Stimulated activated CD4-positive, alpha-beta T cell treated with anti-CD3 and anti-CD28 coated beads, TNF-alpha, amount 100 ng/mL, for 4 hours (primary cell): ENCODE data around the gene GRIA3.
"Not testable (repeated sequence)": the region's sequence is repeated elsewhere in the genome, so short reads cannot be mapped to it uniquely, and the experiment has no call there.

Source experiments
- DNase-seq, 3 experiments: peaks; one replicate each; pipeline ENCODE4 v3.0.0-alpha.2; 2020; ENCODE audit warnings: low read depth in 3 of 3

The GRIA3 gene

DNA sequence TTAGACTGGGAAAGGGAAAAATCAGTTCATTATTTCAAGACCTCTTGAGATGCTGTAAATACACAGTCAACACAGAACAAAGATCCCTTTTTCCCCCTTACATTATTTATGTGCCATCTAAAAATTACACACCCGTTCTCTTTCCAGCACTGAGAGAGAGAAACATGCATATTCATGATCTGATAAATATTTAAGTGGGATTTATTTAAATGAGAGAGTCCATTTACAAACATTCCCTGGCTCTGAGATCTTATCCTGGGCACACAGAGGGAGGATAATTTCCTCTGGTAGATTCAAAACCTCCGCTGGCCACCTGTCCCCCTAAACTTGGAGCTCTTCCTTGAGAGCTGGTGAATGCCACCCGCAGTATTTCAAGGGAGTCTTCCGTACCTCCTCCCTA, 88.6 kb downstream of the GRIA3 start:
- DNase-seq: no peak

DNA sequence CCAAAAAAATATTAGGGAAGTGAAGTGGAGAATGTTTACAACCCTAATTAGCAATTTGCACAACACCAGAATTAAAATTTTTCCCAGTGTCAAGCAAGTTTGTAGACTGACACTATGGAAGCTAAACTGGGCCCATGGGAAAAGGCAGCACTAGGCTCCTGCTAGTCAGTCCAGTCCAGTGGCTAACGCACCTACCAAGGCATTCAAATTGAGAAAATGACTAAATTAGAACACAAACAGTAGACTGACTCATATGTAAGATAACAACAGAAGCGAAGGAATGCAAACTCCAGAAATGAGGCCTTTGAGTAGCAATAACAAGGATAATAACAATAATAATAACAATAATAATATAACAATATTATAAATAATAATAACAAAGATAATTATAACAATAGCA, 90.7 kb downstream of the GRIA3 start:
- no peak for DNase-seq

DNA sequence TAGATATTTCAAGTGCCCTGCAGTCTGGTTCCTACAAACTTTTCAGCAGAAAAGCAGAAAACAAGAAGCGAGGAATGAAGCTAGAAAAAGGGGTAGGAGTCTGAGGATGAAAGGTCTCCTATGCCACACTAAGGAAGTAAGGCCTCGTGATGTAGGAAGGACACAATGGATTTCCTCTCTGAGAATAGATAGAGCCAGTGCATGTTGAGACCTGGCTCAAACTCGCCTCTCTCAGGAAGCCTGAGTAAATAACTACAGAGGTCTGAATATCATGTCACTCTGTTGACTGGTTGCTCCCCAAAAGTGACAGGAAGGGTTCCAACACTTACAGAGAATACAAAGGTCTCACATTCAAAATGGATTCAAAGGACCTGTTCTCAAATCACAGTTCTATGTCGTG, 93.3 kb downstream of the GRIA3 start:
- DNase-seq: no peak

DNA sequence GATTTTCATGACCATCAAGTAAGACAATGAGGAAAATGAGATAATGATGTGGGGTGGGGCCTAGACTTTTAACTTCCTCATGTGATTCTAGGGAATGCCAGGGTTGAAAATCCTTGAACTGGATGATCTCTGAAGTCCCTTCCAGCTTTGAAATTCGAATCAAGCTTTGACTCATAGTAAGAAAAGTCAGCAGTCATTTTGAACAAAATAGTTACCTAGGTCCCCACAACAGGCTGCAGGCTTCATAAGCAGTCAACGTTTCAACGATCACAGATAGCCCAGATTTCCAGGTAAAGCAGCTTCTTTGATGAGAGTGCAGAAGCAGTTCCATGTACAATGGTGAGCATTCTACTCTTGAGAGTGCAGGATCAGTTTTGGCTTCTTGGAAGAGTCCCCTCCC, 93.7 kb downstream of the GRIA3 start:
- no peak for DNase-seq

DNA sequence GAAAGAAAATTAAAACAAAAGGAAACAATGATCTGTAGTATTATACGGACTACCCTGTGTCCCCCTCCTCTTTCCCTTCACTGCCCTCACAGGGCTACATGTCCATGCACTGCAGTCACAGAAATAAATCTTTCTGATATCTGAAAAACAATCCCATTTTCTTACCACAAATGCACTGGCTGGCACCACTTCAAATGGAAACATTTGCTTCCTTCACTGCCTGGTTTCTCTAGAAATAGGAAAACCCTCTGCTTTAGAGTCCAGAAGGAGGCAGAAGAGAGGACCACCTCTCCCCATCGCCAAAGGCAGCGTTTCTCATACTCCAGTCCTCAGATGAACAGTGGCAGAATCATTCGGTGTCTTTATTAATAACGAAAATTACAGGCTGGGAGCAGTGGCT, 98.2 kb downstream of the GRIA3 start:
- DNase-seq: no peak

DNA sequence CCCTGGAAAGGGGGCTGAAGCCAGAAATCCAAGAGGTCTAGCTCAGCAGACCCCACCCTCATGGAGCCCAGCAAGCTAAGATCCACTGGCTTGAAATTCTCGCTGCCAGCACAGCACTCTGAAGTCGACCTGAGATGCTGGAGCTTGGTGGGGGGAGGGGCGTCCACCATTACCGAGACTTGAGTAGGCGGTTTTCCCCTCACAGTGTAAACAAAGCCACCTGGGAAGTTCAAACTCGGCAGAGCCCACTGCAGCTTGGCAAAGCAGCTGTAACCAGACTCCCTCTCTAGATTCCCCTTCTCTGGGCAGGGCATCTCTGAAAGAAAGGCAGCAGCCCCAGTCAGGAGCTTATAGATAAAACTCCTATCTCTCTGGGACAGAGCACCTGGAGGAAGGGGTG, 99.3 kb downstream of the GRIA3 start:
- not testable (repeated sequence) for DNase-seq

DNA sequence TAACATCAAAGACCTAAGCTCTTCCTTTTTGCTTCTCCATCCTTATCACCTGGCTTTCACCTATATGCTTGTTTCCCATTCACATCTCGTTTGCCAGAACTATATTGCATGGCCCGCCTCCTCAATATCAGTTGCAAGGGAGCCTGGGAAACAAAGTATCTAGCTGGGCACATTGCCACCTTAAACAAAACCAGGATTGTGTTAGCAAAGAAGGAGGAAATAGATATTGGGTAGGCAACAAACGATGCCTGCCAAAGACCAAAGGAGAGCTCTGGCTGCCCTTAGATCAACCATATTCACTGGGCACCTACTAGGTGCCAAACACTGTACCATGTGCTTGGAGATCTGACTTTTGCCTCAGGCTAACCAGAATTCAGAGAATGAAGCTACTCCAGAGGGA, 107.5 kb downstream of the GRIA3 start:
- DNase-seq: no peak

DNA sequence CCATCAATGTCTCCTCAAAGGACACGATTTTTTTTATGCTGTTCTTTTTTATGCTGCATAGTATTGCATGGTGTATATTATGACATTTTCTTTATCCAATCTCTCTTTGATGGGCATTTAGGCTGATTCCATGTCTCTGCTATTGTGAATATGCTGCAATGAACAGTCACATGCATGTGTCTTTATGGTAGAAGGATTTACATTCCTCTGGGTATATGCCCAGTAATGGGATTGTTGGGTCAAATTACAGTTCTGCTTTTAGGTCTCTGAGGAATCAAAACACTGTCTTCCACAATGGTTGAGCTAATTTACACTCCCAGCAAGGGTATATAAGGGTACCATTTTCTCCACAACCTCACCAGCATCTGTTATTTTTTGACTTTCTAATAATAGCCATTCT, 113.9 kb downstream of the GRIA3 start:
- no peak for DNase-seq

DNA sequence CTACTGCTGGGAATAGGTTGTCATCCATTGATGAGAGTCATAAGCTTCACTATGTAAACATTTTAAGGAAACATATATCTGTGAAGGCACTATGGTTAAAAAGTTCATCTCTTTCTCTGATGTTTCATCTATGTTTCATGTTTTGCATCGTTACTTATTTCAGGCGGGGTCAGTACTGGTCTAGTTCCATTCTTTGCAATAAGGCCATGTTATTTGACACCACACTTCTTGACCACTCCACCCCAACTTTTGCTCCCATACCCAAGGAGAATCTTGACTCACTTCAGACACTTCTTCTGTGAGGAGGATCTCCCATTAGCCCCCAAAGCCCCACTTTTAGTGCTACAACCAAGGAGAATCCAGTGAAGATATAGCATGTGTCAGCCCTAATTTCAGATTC, 119.4 kb downstream of the GRIA3 start:
- DNase-seq: no peak

DNA sequence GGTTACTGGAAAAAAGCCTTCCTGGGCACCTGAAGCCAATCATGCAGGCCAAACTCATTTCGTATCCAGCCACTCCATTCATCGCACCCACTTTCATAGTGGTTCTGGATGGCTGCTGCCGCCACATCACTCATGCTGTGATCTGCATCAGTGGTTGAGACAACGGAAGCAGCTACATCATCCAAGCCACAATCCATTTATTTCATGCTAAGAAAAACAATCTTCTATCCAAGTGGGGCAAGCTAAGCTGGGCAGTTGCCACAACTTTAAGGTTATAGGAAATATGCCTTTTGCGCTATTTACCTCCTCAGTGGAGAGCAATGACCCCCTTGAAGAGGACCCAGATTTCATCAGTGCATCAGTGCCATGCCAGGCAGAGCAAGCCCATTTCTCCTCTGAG, 124.6 kb downstream of the GRIA3 start:
- DNase-seq: no peak

DNA sequence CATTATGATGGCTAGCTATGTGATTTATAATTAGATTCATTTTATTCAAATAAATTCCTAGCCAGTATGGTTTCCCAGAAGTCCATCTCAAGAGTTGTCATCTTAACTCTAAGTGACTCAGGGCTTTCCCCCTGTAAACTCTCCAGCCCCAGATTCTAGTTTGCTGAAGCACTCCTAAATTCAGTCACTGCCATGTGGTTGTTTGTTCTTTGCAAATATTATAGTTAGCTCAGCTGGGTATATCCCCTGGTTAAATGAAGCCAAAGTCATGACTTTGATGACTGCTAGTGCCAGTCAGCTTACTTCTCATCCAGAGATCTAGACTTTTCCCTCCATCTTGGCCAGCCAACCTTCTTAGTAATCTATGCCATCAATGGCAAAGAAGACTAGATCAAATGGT, 126.0 kb downstream of the GRIA3 start:
- no peak for DNase-seq

DNA sequence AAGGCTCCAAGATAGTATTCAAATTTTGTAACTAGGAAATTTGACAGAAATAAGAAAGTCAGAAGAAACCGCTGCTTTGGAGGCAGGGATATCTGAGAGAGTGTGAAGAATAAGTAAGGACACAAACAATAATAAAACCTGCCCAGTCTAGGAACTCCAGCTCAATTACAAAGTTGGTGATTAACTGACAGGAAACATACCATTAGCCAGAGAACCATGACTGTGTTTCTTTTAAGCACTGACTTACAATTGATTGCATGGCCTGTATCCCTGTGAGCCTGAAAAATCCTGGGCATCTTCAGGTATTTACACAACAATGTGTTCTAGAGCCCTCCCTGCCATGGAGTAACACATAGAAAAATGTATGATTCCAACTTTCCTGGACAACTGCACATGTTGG, 127.4 kb downstream of the GRIA3 start:
- DNase-seq: no peak

DNA sequence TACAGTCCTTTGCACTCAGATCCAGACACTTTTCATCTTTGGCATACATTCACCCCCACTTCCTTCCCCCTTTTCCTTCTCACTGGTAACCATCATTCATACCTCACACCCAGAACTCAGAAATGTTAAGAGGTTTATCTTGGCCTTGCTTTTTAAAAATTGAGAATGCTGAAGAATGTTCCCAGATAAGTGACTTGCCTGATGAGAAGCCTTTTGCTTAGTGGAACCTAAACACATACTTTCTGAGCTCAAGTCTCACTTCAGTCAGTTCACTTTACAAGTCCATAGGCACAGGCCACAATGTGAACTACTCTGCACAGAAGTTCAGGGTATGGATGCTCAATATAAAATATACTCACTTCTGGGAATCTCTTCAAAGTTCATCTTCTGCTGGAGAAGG, 129.4 kb downstream of the GRIA3 start:
- DNase-seq: no peak

DNA sequence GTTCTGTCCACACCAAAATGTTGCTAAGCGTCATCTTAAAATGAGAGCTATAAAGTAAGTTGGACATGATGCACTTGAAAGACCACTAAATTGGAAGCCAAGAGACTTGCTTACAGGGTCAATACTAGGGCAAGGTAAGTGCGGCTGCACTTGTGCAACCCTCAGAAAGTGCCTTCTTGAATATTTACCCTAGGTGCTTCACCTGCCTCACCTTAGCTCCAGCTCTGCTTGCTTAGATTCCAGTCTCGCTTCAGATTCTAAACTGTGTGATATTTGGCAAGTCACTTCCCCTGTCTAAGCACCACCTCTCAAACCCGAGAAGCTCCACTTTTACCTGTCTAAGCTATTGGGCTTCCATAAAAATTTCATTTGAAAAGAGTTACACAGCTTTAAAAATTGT, 136.5 kb downstream of the GRIA3 start:
- no peak for DNase-seq

DNA sequence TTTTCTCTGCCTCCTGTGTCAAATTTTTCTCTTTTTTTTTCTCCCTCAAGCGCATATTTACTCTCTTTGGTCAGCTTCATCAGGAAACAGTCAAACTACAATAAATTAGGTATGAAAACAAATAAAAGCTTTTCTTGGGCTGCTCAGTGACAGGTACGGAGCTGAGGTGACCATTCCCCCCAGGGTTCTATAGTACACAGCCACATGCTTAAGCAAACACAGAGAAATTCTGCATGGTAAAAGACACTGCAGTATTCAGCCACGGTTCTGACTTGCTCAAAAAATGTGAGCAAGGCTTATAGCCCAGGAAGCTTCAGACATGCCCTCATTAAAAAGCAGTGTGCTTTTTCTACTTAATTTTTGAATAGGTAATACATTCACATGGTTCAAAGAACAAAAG, 138.5 kb downstream of the GRIA3 start:
- DNase-seq: no peak

DNA sequence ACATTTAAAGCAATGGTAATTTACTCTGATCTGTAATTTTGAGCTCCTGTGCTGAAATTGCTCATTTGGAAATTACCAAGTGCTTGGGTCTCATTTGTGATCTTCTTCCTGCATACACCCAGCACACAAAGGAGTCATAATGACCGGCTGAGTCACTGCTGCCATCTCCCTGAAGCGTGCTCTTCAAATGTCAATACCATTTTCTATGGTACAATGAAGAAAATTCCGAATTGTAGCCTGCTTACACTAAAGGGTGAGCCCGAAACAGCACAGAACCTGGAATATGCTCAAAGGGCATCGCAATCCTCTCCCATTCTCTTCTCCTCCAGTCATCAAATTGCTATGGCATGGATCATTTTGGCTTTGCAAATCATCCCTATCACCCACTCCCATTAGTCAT, 140.5 kb downstream of the GRIA3 start:
- DNase-seq: no peak

DNA sequence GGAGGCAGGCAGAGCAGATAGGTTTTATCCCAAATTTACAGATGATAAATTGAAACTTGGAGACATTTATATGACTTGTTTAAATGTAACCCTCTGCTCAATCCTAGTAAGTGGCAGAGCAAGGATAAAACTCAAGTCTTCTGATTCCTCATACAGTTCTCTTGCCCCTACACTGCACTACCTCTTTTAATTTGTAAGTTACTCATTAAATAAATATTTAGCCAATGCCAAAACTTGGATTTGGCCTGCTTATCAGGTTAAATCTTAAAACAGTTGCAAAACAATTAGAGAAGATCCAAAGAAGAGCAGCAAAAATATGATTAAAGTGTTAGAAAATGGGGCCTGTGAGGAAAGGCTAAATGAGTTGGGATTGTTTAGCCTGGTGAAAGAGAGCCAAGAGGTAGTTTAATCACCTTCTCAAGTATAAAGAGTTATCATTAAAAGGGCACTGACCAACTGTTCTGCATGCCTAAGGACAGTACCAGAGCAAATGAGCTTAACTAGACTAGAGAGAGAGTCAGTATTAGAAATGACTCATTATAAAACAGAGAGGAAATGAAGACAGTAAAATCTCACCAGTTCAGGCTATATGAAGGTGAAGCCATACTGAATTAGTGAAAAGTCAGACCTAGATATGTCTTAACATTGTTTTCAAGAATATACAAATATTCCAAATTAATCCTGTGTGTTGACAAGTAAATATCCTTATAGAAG, 146.3 kb downstream of the GRIA3 start:
- DNase-seq: no peak

DNA sequence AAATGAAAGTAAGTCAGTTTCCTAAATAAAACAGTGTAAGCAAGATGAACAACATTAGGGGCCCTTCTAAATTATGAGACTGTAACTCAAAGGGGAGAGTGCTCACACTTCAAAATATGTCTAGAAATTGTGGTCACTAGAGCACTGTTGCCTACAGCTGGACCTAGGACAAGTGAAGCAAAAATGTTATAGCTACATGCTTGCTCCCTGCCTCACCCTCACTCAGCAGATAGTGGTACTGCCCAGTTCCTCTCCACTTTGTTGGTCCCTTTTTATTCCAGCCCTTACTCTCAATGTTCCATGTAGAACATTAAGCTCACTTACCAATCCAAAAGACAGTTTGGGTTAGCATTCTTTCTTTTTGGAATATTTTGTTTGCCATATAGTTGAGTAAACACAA, 147.3 kb downstream of the GRIA3 start:
- DNase-seq: no peak

DNA sequence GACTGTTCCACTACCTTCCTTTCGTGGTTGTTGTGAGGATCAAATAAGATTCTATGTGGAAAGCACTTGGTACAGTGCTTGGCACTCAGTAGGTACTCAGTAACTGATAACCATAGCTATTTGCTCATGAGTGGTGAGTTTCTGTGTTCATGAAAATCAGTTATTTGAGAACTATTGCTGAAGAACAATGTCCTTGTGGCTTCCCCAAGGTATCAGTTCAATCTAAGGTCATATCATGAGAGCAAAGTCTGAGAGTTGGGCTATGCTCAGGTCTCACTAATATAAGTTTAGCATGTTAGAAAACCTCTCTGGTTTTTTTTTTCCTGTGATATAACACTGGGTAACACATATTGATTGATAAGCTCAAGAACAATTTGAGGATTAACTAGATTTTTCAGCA, 147.8 kb downstream of the GRIA3 start:
- DNase-seq: no peak

DNA sequence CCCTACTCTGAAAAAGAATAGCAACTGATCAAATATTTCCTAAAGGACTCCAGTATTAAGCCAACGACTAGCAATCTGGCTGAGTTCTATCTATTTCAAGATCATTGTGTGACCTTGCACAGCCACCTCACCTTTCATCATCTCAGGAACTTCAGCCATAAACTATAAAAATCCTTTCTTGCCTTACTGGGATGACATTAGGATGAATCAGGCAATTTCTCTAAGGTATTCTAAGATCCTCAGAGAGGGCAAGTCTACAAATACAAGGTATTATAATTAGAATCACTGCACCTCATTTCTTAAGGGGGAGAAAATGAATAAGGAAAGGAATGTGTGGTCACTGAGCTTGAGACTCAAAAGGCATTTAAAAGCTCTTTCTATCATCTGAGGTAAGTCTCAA, 152.6 kb downstream of the GRIA3 start:
- DNase-seq: no peak

DNA sequence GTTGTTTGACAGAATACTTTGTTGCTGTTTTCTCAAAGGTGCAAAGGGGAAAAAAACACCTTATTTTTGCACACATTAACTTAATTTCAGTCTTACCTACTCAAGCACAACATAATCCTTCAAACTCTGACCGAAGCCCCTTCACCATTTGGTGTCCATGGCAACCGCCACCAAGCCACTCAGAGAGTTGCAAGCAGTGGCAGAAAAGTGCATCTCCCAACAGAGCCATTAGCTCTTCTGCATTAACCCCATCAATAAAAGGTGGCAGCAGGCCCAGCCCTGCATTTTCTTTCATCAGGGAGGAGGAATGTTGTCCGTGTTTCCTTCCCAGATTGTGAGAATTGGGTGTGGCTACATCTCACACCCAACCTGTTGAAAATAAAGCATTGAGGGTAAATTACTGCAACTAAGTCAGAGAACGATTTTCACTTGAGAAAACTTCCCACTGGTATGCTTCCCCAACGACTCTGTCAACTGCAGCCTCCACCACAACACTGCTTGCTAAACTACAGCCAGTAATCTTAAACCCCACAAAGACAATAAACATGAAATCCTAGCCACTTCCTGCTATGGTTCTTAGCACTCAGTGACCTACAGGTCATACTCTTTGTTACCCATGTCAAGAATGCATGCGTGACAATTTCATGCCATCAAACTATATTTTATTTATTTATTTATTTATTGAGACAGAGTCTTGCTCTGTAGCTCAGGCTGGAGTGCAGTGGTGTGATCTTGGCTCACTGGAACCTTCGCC, 154.0 kb downstream of the GRIA3 start:
- DNase-seq: no peak

DNA sequence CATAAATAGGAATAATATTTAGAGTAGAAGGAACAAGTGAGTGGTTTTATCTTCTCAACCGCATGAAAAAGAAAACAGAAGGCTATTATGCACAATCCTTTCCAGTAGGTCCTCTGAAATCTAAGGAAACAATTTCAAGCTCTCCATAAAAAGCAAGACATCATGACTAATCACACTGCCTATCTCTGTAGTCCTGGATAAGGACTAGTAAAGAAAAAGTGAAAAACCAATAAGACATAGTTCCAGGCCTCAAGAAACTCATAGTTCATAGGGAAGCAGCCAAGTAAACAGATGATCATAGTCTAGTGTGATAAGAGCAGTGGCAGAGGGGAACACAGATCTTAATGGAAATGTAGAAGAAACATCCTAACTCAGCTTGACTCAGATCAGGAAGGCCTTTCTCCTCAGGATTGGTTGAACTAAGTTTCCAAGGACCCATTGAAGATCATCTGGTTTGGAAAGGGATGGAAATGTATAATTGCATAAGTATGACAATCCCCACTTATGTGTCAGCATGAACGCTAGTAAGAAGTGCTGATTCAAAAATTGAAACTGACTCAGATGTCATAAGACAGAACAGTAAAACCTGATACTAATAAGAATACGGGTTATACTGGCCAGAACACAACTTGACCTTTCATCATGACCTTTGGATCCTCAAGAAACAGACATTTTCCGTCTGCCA, 155.3 kb downstream of the GRIA3 start:
- no peak for DNase-seq

DNA sequence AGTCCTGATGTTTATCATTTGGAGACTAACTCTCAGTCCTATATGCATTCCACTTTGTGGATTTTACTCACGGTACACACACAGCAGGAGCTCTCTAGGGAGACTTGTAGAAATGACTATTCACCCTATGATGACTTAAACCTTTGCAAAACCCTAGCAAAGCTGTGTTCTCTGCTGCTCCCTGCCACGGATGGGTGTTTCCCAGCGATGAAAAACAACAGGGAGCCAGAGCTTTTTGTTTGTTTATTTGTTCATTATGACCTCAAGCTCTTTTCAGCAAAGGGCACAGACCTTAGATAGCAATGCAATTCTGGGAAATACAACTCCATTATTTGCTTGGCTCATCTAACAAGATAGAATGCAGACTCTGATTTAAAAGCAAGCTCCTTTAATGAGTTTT, 156.6 kb downstream of the GRIA3 start:
- no peak for DNase-seq
